ENCODE results near the gene PPP1R12A.
A peak's percentile ranks its signal among the peaks of the same experiment; 100 is the strongest.

The PPP1R12A gene

GRCh38 chr12:79934281-79935020 lies 446 bp downstream of the PPP1R12A start:
- no peak for DNase-seq

- DNase-seq: peak; percentile 54
These were observed 1.2 kb downstream of the PPP1R12A start for GRCh38 chr12:79933532-79934264.

GRCh38 chr12:79933043-79933442 lies 1.9 kb downstream of the PPP1R12A start:
- no peak for DNase-seq

GRCh38 chr12:79932357-79932756 lies 2.5 kb downstream of the PPP1R12A start:
- DNase-seq: no peak

- no peak for DNase-seq
These were observed 5.8 kb downstream of the PPP1R12A start for GRCh38 chr12:79929065-79929464.

GRCh38 chr12:79927772-79928474 lies 7.0 kb downstream of the PPP1R12A start:
- no peak for DNase-seq

GRCh38 chr12:79926951-79927350 lies 7.9 kb downstream of the PPP1R12A start:
- no peak for DNase-seq

- no peak for DNase-seq
These were observed 9.4 kb downstream of the PPP1R12A start for GRCh38 chr12:79925492-79925891.

- no peak for DNase-seq
These were observed 13.1 kb downstream of the PPP1R12A start for GRCh38 chr12:79921786-79922185.

GRCh38 chr12:79920421-79921238 lies 14.3 kb downstream of the PPP1R12A start:
- no peak for DNase-seq

- DNase-seq: no peak
These were observed 15.1 kb downstream of the PPP1R12A start for GRCh38 chr12:79919762-79920161.

GRCh38 chr12:79916826-79917225 lies 18.1 kb downstream of the PPP1R12A start:
- no peak for DNase-seq

GRCh38 chr12:79911889-79912656 lies 22.8 kb downstream of the PPP1R12A start:
- DNase-seq: no peak

- no peak for DNase-seq
These were observed 26.5 kb downstream of the PPP1R12A start for GRCh38 chr12:79908366-79908765.

GRCh38 chr12:79901506-79901905 lies 33.4 kb downstream of the PPP1R12A start:
- DNase-seq: no peak

GRCh38 chr12:79900951-79901350 lies 33.9 kb downstream of the PPP1R12A start:
- DNase-seq: no peak

GRCh38 chr12:79900199-79900598 lies 34.7 kb downstream of the PPP1R12A start:
- DNase-seq: no peak

GRCh38 chr12:79897617-79898016 lies 37.3 kb downstream of the PPP1R12A start:
- DNase-seq: no peak

GRCh38 chr12:79895804-79896203 lies 39.1 kb downstream of the PPP1R12A start:
- DNase-seq: no peak

GRCh38 chr12:79895071-79895470 lies 39.8 kb downstream of the PPP1R12A start:
- DNase-seq: no peak

- DNase-seq: no peak
These were observed 43.3 kb downstream of the PPP1R12A start for GRCh38 chr12:79891506-79892162.

GRCh38 chr12:79887890-79888289 lies 47.0 kb downstream of the PPP1R12A start:
- no peak for DNase-seq

Measured in activated CD8-positive, alpha-beta memory T cell treated with anti-CD3 and anti-CD28 coated beads, Interleukin-2, amount 50 U/mL, for 48 hours (primary cell).